SU-DHL-6 (cell line): Measurements from ENCODE around the gene MITF.

ENCODE experiments used
- EZH2phosphoT487 ChIP-seq: fragments of 200-600 bp; sonication (generic), shearing (Covaris generic); conservative IDR thresholded peaks from 2 replicates; pipeline ENCODE4 v1.6.1; 2018; ENCODE audit warnings: mild to moderate bottlenecking, antibody characterized with exemption, low read length, moderate library complexity, mixed read lengths
- TF ChIP-seq, protein P1 (sequence below): fragments of 200-600 bp; sonication (generic); IDR thresholded peaks from one replicate; pipeline ENCODE4 v1.5.1; 2017; ENCODE audit warnings: antibody characterized with exemption, mild to moderate bottlenecking, low read length, moderate library complexity; ENCODE audit not compliant: insufficient read depth, poor library complexity, severe bottlenecking

DNA sequence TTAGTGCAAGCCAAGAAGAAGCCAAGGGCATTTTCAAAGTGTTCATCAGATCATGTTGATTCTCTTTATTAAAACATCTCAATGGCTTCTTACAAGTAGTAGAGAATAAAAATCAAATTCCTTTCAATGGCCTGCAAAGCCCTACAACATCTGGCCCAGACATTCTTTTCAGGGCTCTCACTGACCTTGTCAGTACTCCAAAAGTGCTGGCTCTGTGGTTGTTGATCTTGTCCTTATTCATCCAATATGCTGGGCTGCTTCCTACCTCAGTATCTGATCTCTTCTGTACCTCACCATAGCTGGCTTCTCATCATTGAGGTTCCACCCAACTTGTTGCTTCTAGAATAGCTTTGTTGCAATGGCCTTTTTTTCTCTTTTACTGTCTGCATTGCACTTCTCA is 186.2 kb downstream of the MITF start:
- TF ChIP-seq, protein P1, sequence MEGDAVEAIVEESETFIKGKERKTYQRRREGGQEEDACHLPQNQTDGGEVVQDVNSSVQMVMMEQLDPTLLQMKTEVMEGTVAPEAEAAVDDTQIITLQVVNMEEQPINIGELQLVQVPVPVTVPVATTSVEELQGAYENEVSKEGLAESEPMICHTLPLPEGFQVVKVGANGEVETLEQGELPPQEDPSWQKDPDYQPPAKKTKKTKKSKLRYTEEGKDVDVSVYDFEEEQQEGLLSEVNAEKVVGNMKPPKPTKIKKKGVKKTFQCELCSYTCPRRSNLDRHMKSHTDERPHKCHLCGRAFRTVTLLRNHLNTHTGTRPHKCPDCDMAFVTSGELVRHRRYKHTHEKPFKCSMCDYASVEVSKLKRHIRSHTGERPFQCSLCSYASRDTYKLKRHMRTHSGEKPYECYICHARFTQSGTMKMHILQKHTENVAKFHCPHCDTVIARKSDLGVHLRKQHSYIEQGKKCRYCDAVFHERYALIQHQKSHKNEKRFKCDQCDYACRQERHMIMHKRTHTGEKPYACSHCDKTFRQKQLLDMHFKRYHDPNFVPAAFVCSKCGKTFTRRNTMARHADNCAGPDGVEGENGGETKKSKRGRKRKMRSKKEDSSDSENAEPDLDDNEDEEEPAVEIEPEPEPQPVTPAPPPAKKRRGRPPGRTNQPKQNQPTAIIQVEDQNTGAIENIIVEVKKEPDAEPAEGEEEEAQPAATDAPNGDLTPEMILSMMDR, result no peak
- no peak for TF ChIP-seq EZH2phosphoT487
